Esophagus squamous epithelium (tissue), 4 donors: ENCODE data around the gene RIMBP2.

Experiments
- CTCF ChIP-seq, 6 experiments: fragments of 450-650 bp in 4 of 6; fragments of 200-600 bp in 2 of 6; sonication (generic) in 2 of 6; IDR thresholded peaks; one replicate each; pipeline ENCODE4 v1.5.1; 2016 to 2019; ENCODE audit warnings: antibody characterized with exemption in 6 of 6, mild to moderate bottlenecking in 4 of 6, moderate library complexity in 4 of 6
- POLR2A ChIP-seq, 4 donors: fragments of 450-650 bp; IDR thresholded peaks; one replicate each; pipeline ENCODE4 v1.6.1; 2017; ENCODE audit warnings: antibody characterized with exemption in 4 of 4, mild to moderate bottlenecking in 4 of 4, moderate library complexity in 3 of 4

- TF ChIP-seq CTCF (IDR thresholded peaks at IDR 0.05) (no peak), POLR2A (IDR thresholded peaks at IDR 0.05) (no peak)
These were observed 168.5 kb downstream of the RIMBP2 start for GRCh38 chr12:130547480-130548155.
